ENCODE measurements around the gene PHF23.

GRCh38 chr17:7192271-7192937 lies 46.9 kb downstream of the PHF23 start:
- TF ChIP-seq CTCF (IDR thresholded peaks at IDR 0.05; ENCODE audit: insufficient read depth, low read depth, low read length) (no peak), EZH2 (IDR thresholded peaks at IDR 0.05; ENCODE audit: insufficient read depth, low read length) (no peak)
